SU-DHL-6 (cell line): Measurements from ENCODE around the gene MARK3.

Experiments used
- H2AFZ ChIP-seq: fragments of 200-600 bp; sonication (generic); 2 replicates; pipeline ENCODE4 v1.6.1; 2014; ENCODE audit warnings: low read depth, mild to moderate bottlenecking, moderate library complexity, mixed read lengths, antibody characterized with exemption, low read length; ENCODE audit not compliant: severe bottlenecking
- H3F3A ChIP-seq: fragments of 200-600 bp; shearing (Covaris generic); 2 replicates; pipeline ENCODE4 v1.6.0; 2016; ENCODE audit warnings: antibody characterized with exemption, mild to moderate bottlenecking; ENCODE audit not compliant: insufficient read depth
- H3K27ac ChIP-seq: fragments of 200-600 bp; sonication (generic); 2 replicates; pipeline ENCODE4 v1.5.1; 2016; ENCODE audit warnings: low read depth, mild to moderate bottlenecking, low read length, moderate library complexity, mixed read lengths
- H3K27me3 ChIP-seq: fragments of 200-600 bp; sonication (generic), shearing (Covaris generic); 2 replicates; pipeline ENCODE4 v1.6.0; 2014; ENCODE audit warnings: mild to moderate bottlenecking, low read length
- H3K36me3 ChIP-seq: fragments of 200-600 bp; sonication (generic); 2 replicates; pipeline ENCODE4 v1.6.1; 2014; ENCODE audit warnings: mild to moderate bottlenecking, low read length, mixed read lengths
- H3K4me2 ChIP-seq: fragments of 300-600, 200-600 bp; shearing (Covaris generic), sonication (generic); 2 replicates; pipeline ENCODE4 v1.6.0; 2014; ENCODE audit warnings: low read length, low read depth, mild to moderate bottlenecking; ENCODE audit not compliant: poor library complexity, severe bottlenecking
- H3K4me3 ChIP-seq: fragments of 200-600 bp; sonication (generic); 2 replicates; pipeline ENCODE4 v1.5.1; 2014; ENCODE audit warnings: antibody characterized with exemption, low read length, mild to moderate bottlenecking, mixed read lengths; ENCODE audit not compliant: insufficient read depth, poor library complexity, severe bottlenecking
- H3K79me2 ChIP-seq: fragments of 200-600 bp; sonication (generic); 2 replicates; pipeline ENCODE4 v1.6.1; 2014; ENCODE audit warnings: mild to moderate bottlenecking, low read length, moderate library complexity; ENCODE audit not compliant: insufficient read depth
- H3K9ac ChIP-seq: fragments of 200-600 bp; sonication (generic); 2 replicates; pipeline ENCODE4 v1.7.0; 2014; ENCODE audit warnings: mild to moderate bottlenecking, low read length
- H3K9me2 ChIP-seq: fragments of 200-600 bp; sonication (generic); replicated peaks from 2 replicates; pipeline ENCODE4 v1.6.1; 2014; ENCODE audit warnings: low read length; ENCODE audit not compliant: insufficient read depth
- H3K9me3 ChIP-seq: fragments of 200-600 bp; sonication (generic); 2 replicates; pipeline ENCODE4 v1.6.1; 2014; ENCODE audit warnings: low read length, mixed read lengths; ENCODE audit not compliant: insufficient read depth
- H4K20me1 ChIP-seq: fragments of 200-600 bp; sonication (generic); 2 replicates; pipeline ENCODE4 v1.6.1; 2014; ENCODE audit warnings: low read depth, mild to moderate bottlenecking, antibody characterized with exemption, low read length, moderate library complexity, mixed read lengths
- CTCF ChIP-seq: fragments of 200-600 bp; sonication (generic); IDR thresholded peaks from one replicate; pipeline ENCODE4 v1.5.1; 2017; ENCODE audit warnings: antibody characterized with exemption, mild to moderate bottlenecking, low read length, moderate library complexity; ENCODE audit not compliant: insufficient read depth, poor library complexity, severe bottlenecking
- EZH2phosphoT487 ChIP-seq: fragments of 200-600 bp; sonication (generic), shearing (Covaris generic); conservative IDR thresholded peaks from 2 replicates; pipeline ENCODE4 v1.6.1; 2018; ENCODE audit warnings: mild to moderate bottlenecking, antibody characterized with exemption, low read length, moderate library complexity, mixed read lengths

MARK3 gene

GRCh38 chr14:103392106-103392505 lies 6.9 kb downstream of the MARK3 start:
- Histone ChIP-seq H3K4me2 (no peak overlapping the region), H3K79me2 (peaks cover 96% of the 10 kb centered on the region), H3F3A (peaks cover 13% of the 10 kb centered on the region), H4K20me1 (peaks cover 20% of the 10 kb centered on the region), H2AFZ (no peak overlapping the region), H3K27ac (no peak overlapping the region), H3K9me3 (no peaks in the 10 kb centered on the region), H3K36me3 (no peaks in the 10 kb centered on the region), H3K9me2 (no peaks in the 10 kb centered on the region), H3K27me3 (no peaks in the 10 kb centered on the region), H3K9ac (no peak overlapping the region), H3K4me3 (no peak overlapping the region)
- TF ChIP-seq EZH2phosphoT487 (no peak), CTCF (no peak)

- no peak overlapping the region for H2AFZ ChIP-seq
- H3K4me3 ChIP-seq, result no peak overlapping the region
- H4K20me1 ChIP-seq, result peaks cover 20% of the 10 kb centered on the region
- H3K9ac ChIP-seq, result no peak overlapping the region
- no peaks in the 10 kb centered on the region for H3K27me3 ChIP-seq
- no peaks in the 10 kb centered on the region for H3K9me2 ChIP-seq
- H3K4me2 ChIP-seq, result no peak overlapping the region
- H3K79me2 ChIP-seq, result peaks cover 96% of the 10 kb centered on the region
- no peaks in the 10 kb centered on the region for H3K9me3 ChIP-seq
- TF ChIP-seq CTCF (no peak), EZH2phosphoT487 (no peak)
- no peak overlapping the region for H3K27ac ChIP-seq
- no peaks in the 10 kb centered on the region for H3K36me3 ChIP-seq
- peaks cover 13% of the 10 kb centered on the region for H3F3A ChIP-seq
Observed at GRCh38 chr14:103392572-103392971, 7.4 kb downstream of the MARK3 start.

GRCh38 chr14:103393070-103393469 lies 7.9 kb downstream of the MARK3 start:
- no peaks in the 10 kb centered on the region for H3K36me3 ChIP-seq
- H3F3A ChIP-seq, result peaks cover 13% of the 10 kb centered on the region
- no peak overlapping the region for H3K27ac ChIP-seq
- H3K9me2 ChIP-seq, result no peaks in the 10 kb centered on the region
- H4K20me1 ChIP-seq, result peaks cover 25% of the 10 kb centered on the region
- H3K9me3 ChIP-seq, result no peaks in the 10 kb centered on the region
- no peak overlapping the region for H3K9ac ChIP-seq
- H2AFZ ChIP-seq, result no peak overlapping the region
- no peaks in the 10 kb centered on the region for H3K27me3 ChIP-seq
- peaks cover 96% of the 10 kb centered on the region for H3K79me2 ChIP-seq
- TF ChIP-seq EZH2phosphoT487, result no peak
- no peak for TF ChIP-seq CTCF
- H3K4me2 ChIP-seq, result no peak overlapping the region
- no peak overlapping the region for H3K4me3 ChIP-seq
